Endothelial cell of hepatic sinusoid (primary cell): ENCODE data around the gene TSPEAR.
"Not testable (repeated sequence)": the region's sequence is repeated elsewhere in the genome, so short reads cannot be mapped to it uniquely, and the experiment has no call there.

Experiments used
- in situ Hi-C: cut with HindIII; loops from 2 replicates; pipeline ENCODE4 v1.10.0; 2017; ENCODE audit warnings: low sequenced_read_pairs

The TSPEAR gene

GRCh38 chr21:44594406-44594916, 116.9 kb downstream of the TSPEAR start:
- in situ Hi-C loops: no loop called here

- in situ Hi-C loops: no loop called here
These were observed 117.6 kb downstream of the TSPEAR start for GRCh38 chr21:44593598-44594405.

GRCh38 chr21:44592446-44593311, 118.7 kb downstream of the TSPEAR start, which contains the start of gene KRTAP10-6:
TSS of gene KRTAP10-6 (minus strand) at chr21:44592505. CDS start at chr21:44592484, 21 bp downstream.
- in situ Hi-C loops: no loop called here

GRCh38 chr21:44591801-44592130, 119.6 kb downstream of the TSPEAR start:
- in situ Hi-C loops: not testable (repeated sequence)

- in situ Hi-C loops: not testable (repeated sequence)
These were observed 120.2 kb downstream of the TSPEAR start for GRCh38 chr21:44590897-44591800.

- in situ Hi-C loops: no loop called here
These were observed 121.1 kb downstream of the TSPEAR start for GRCh38 chr21:44590311-44590721.

- in situ Hi-C loops: no loop called here
These were observed 121.6 kb downstream of the TSPEAR start for GRCh38 chr21:44589586-44590305.

- in situ Hi-C loops: no loop called here
These were observed 122.3 kb downstream of the TSPEAR start for GRCh38 chr21:44589094-44589493.

GRCh38 chr21:44585892-44586291, 125.5 kb downstream of the TSPEAR start:
- in situ Hi-C loops: no loop called here

GRCh38 chr21:44583800-44584147, 127.6 kb downstream of the TSPEAR start:
- in situ Hi-C loops: no loop called here

- in situ Hi-C loops: no loop called here
These were observed 128.1 kb downstream of the TSPEAR start for GRCh38 chr21:44583089-44583799.

GRCh38 chr21:44582055-44582454, 129.3 kb downstream of the TSPEAR start:
- in situ Hi-C loops: no loop called here

- in situ Hi-C loops: no loop called here
These were observed 130.2 kb downstream of the TSPEAR start for GRCh38 chr21:44581158-44581557.

GRCh38 chr21:44580231-44580821, 131.0 kb downstream of the TSPEAR start, which contains the start of gene KRTAP10-5:
TSS of gene KRTAP10-5 (minus strand) at chr21:44580604. CDS start at chr21:44580578, 26 bp downstream.
- in situ Hi-C loops: not testable (repeated sequence)

GRCh38 chr21:44579833-44580144, 131.6 kb downstream of the TSPEAR start:
- in situ Hi-C loops: no loop called here

GRCh38 chr21:44579056-44579832, 132.1 kb downstream of the TSPEAR start:
- in situ Hi-C loops: no loop called here

- in situ Hi-C loops: no loop called here
These were observed 132.9 kb downstream of the TSPEAR start for GRCh38 chr21:44578371-44579055.

GRCh38 chr21:44576025-44576420, 135.3 kb downstream of the TSPEAR start:
- in situ Hi-C loops: no loop called here
